Spleen (tissue), 11 donors: ENCODE data around the gene SCRN2. TPM values are rescaled to one million over a fixed set of nuclear protein-coding genes. Genes with fewer than 3 reads are reported as not detected.
A peak's percentile ranks its signal among the peaks of the same experiment; 100 is the strongest.

ENCODE experiments used
- DNase-seq: peaks from one replicate; pipeline ENCODE4 v3.0.0-alpha.2; 2020
- H3K27ac ChIP-seq, 8 donors: fragments of 200-600 bp; sonication (generic) in 7 of 8; 1 replicate in 4 of 8; 2 replicates in 4 of 8; pipeline versions ENCODE4 v1.5.0 to v1.8.0; 2016 to 2021; ENCODE audit warnings: inconsistent platforms in 4 of 8, mild to moderate bottlenecking in 4 of 8, moderate library complexity in 1 of 8
- H3K27me3 ChIP-seq, 7 donors: fragments of 200-600 bp; sonication (generic) in 6 of 7; replicated peaks in 1 of 7; 1 replicate in 4 of 7; 2 replicates in 3 of 7; pipeline versions ENCODE4 v1.5.0 to v1.8.0; 2016 to 2021; ENCODE audit warnings: inconsistent platforms in 3 of 7, mild to moderate bottlenecking in 1 of 7
- H3K36me3 ChIP-seq, 6 donors: fragments of 200-600 bp; sonication (generic) in 5 of 6; 1 replicate in 4 of 6; 2 replicates in 2 of 6; pipeline versions ENCODE4 v1.5.0 to v1.8.0; 2016 to 2021; ENCODE audit warnings: inconsistent platforms in 2 of 6
- H3K4me1 ChIP-seq, 6 donors: fragments of 200-600 bp; sonication (generic) in 5 of 6; 1 replicate in 3 of 6; 2 replicates in 3 of 6; pipeline versions ENCODE4 v1.5.0 to v1.8.0; 2016 to 2021; ENCODE audit warnings: inconsistent platforms in 3 of 6
- H3K4me3 ChIP-seq, 8 donors: fragments of 200-600 bp; sonication (generic) in 7 of 8; 1 replicate in 4 of 8; 2 replicates in 4 of 8; pipeline versions ENCODE4 v1.5.0 to v1.8.0; 2016 to 2021; ENCODE audit warnings: inconsistent platforms in 4 of 8, mild to moderate bottlenecking in 4 of 8, moderate library complexity in 2 of 8
- H3K9me3 ChIP-seq, 8 donors: fragments of 200-600 bp; sonication (generic) in 7 of 8; 1 replicate in 4 of 8; 2 replicates in 4 of 8; pipeline versions ENCODE4 v1.5.0 to v1.8.0; 2016 to 2021; ENCODE audit warnings: inconsistent platforms in 4 of 8
- CTCF ChIP-seq, 11 experiments: fragments of 200-600 bp in 7 of 11; fragments of 450-650 bp in 4 of 11; sonication (generic) in 4 of 11; IDR thresholded peaks in 8 of 11; conservative IDR thresholded peaks in 3 of 11; 1 replicate in 7 of 11; 2 replicates in 4 of 11; pipeline versions ENCODE4 v1.4.0 to v1.8.0; 2016 to 2021; ENCODE audit warnings: antibody characterized with exemption in 11 of 11, inconsistent platforms in 4 of 11, mild to moderate bottlenecking in 1 of 11
- POLR2A ChIP-seq, 3 donors: fragments of 450-650 bp; IDR thresholded peaks; one replicate each; pipeline ENCODE4 v1.5.1; 2017; ENCODE audit warnings: antibody characterized with exemption in 3 of 3, mild to moderate bottlenecking in 1 of 3
- POLR2AphosphoS5 ChIP-seq, 3 donors: sonication (generic); formaldehyde crosslinking; IDR thresholded peaks; one replicate each; pipeline ENCODE4 v1.5.1; 2017; ENCODE audit warnings: antibody characterized with exemption in 3 of 3
- WGBS, 5 donors: extraction: QIAGEN DNeasy Blood & Tissue Kit in 3 of 5; methylation state at CpG; one replicate each; pipeline versions ENCODE4 v1.1.5 to v1.1.7; 2013 to 2018; 5-methylcytosine and 5-hydroxymethylcytosine counted together
- intact Hi-C: fragments of 100-400 bp; cut with DNase I; formaldehyde crosslinking; loops from one replicate; pipeline ENCODE4 v1.15.0; 2023; ENCODE audit warnings: low total_unique reads
- polyA plus RNA-seq, 3 donors: library from polyadenylated mRNA; stranded (reverse); fragments of 200-250 nt; gene quantifications; one replicate each; pipeline ENCODE4 v1.2.1, GENCODE V29; 2013
- total RNA-seq, 7 donors: library from RNA; depleted of rRNA in 3 of 7; stranded (reverse); fragments of >200 nt in 3 of 7; fragmentation: NEBNext Ultra II Directional in 4 of 7; extraction: Animal tissue kit (Norgen Biotek cat#: 25700) in 4 of 7; gene quantifications; one replicate each; pipeline versions ENCODE4 v1.1.0 to v1.2.1, GENCODE V29; 2016 to 2021
- donor health status: healthy with polysubstance abuse.
- donor health status: DM: no; HTN: no; CAD: no; lungs with moderate emphysema.
- donor health status: DM: no; HTN: no; CAD: no.
- donor health status: Bipolar disorder and iron deficiency.
- donor health status: healthy.
- donor health status: DM: no; HTN: no; CAD: no.
- donor health status: DM: yes; HTN: yes; CAD: no.

Gene SCRN2
- total and polyA plus RNA-seq, 10 donors, result 37.5 to 59.4 (median 49.7) TPM

GRCh38 chr17:47831934-47832327 lies 9.1 kb downstream of the SCRN2 start:
- DNase-seq, result no peak
- WGBS, 5 donors, result 7 to 12% (median 11%) methylated on average over 7 of the region's 7 CpGs
- Histone ChIP-seq H3K4me1 (peaks cover 9 to 86% (median 57%) of the 10 kb centered on the region in 6 donors), H3K36me3 (peaks cover 0 to 45% (median 26%) of the 10 kb centered on the region in 6 donors), H3K27ac (peak overlapping the region; percentile 80 to 94 (median 90)), H3K27me3 (no peaks in the 10 kb centered on the region), H3K9me3 (no peaks in the 10 kb centered on the region), H3K4me3 (peak overlapping the region; percentile 75 to 96 (median 90))
- TF ChIP-seq CTCF (IDR thresholded peaks at IDR 0.05 in 8 of 11, conservative IDR thresholded peaks at IDR 0.05 in 3 of 11) (no peak), POLR2A (IDR thresholded peaks at IDR 0.05) (no peak), POLR2AphosphoS5 (IDR thresholded peaks at IDR 0.05) (no peak)
- intact Hi-C loops, result no loop called here

GRCh38 chr17:47831003-47831933 lies 9.8 kb downstream of the SCRN2 start, which contains the start of the genes LRRC46 and MRPL10:
LRRC46 (plus strand) TSS chr17:47831670; CDS start chr17:47831990, 320 bp downstream.
MRPL10 (minus strand) TSS chr17:47831541; CDS start chr17:47831511, 30 bp downstream.
- H3K4me1 ChIP-seq, result peaks cover 9 to 80% (median 54%) of the 10 kb centered on the region in 6 donors
- TF ChIP-seq CTCF (IDR thresholded peaks at IDR 0.05 in 8 of 11, conservative IDR thresholded peaks at IDR 0.05 in 3 of 11) (peak in 3 of 11 experiments; percentile 3 to 21 (median 20)), POLR2A (IDR thresholded peaks at IDR 0.05) (peak in 2 of 3 donors; percentile 63 to 67), POLR2AphosphoS5 (IDR thresholded peaks at IDR 0.05) (peak; percentile 98 to 99 (median 99))
- intact Hi-C loops, result no loop called here

GRCh38 chr17:47830396-47831002 lies 10.6 kb downstream of the SCRN2 start:
- Histone ChIP-seq H3K27me3 (no peaks in the 10 kb centered on the region), H3K9me3 (no peaks in the 10 kb centered on the region), H3K4me1 (peaks cover 9 to 72% (median 50%) of the 10 kb centered on the region in 6 donors), H3K4me3 (peak overlapping the region; percentile 75 to 96 (median 90)), H3K36me3 (peaks cover 0 to 45% (median 33%) of the 10 kb centered on the region in 6 donors), H3K27ac (peak overlapping the region; percentile 80 to 94 (median 90))
- intact Hi-C loops, result no loop called here
- WGBS, 5 donors, result 59 to 73% (median 69%) methylated on average over 18 of the region's 18 CpGs
- TF ChIP-seq CTCF (IDR thresholded peaks at IDR 0.05 in 8 of 11, conservative IDR thresholded peaks at IDR 0.05 in 3 of 11) (no peak), POLR2AphosphoS5 (IDR thresholded peaks at IDR 0.05) (no peak), POLR2A (IDR thresholded peaks at IDR 0.05) (no peak)
- no peak for DNase-seq

More at GRCh38 chr17:47831003-47831933, 9.8 kb downstream of the SCRN2 start, which contains the start of the genes LRRC46 and MRPL10:
- Histone ChIP-seq H3K36me3 (peaks cover 0 to 45% (median 31%) of the 10 kb centered on the region in 6 donors), H3K27me3 (no peaks in the 10 kb centered on the region), H3K4me3 (peak within 1 kb of the TSS; percentile 75 to 96 (median 90)), H3K27ac (peak within 1 kb of the TSS; percentile 80 to 94 (median 90)), H3K9me3 (no peaks in the 10 kb centered on the region)
- DNase-seq, result peak; percentile 97
- 0 to 1% (median 0%) methylated on average over 38 to 42 of the region's 42 CpGs for WGBS, 5 donors
